HG03025 (cell line): ENCODE results near the gene ARHGAP26.

Experiments
- ATAC-seq: cut with Tn5 transposase; IDR thresholded peaks from one replicate; pipeline ENCODE4 v1.9.1; 2021; ENCODE audit warnings: mild to moderate bottlenecking, moderate library complexity; ENCODE audit not compliant: unreplicated experiment, low FRiP score

Gene ARHGAP26

GRCh38 chr5:142826741-142827492 is 56.7 kb downstream of the ARHGAP26 start:
- ATAC-seq, result no peak

GRCh38 chr5:142827934-142828576 is 57.9 kb downstream of the ARHGAP26 start:
- ATAC-seq, result no peak

DNA sequence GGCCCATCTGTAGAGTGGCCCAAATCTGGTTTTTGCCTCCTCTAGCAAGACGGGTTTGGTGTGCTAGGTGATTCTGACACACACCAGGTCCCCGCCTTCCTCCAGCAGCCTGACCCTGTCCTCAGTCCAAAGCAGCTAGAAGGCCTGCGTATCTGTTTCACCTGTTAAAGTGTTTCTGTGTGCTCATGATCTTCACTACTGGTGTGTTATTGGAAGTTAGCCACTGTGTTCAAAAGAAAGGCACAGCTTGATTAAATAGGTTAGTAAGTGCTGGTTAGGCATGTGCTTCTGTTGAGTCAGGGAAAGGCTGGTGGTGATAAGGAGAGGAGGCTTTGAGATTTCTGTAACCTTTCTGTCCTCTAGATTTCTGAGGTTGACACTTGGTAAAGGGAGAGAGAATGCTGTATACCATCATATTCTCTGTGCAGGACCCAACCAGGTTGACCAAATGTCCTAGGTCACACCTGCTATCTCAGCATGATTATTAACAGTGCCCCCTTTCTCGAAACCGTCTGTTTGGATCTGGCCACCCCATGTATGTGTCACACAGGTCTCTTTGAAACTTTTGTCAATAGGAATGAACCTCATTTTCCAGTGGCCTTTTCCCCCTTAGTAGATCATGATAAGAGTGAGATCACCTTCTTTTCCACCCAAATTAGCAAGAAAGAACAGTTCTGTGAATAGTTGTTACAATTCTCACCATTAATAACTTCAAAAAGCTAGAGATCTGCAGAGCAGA is 58.8 kb downstream of the ARHGAP26 start:
- no peak for ATAC-seq

- no peak for ATAC-seq
These were observed 59.6 kb downstream of the ARHGAP26 start for GRCh38 chr5:142829801-142830220.

DNA sequence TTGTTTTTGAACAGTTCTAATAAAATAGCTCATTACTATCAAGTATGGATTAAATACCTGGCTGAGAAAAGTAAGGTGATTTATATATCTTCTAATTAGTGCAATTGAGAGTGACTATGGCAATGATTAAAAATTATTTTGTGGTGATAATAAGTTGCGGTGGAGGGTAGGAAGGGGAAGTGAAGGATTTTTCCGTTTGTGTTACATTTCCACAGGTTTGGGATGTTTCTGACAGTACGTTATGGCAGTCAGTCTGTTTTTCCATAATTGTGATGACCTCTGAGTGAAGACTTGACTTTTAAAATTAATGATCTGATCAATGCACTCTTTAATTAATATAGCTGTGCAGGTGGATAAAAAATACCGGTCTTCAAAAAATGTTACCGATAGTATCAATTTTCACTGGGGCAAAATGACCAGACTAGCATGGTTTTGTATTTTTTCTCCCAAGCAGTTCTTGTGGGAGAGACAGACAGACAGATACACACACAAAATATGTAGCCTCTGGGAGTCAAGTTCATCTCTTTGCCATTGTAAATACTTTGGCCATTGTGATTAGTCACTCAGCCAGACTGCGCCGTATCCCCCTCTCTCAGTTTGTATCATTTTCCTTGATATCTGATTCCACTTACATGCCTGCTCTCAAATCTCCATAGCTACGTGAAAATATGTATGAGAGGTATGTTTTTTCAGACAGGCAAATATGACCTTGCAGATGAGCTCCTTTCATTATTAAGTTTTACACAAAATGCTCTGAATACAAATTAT is 60.2 kb downstream of the ARHGAP26 start:
- ATAC-seq, result no peak

DNA sequence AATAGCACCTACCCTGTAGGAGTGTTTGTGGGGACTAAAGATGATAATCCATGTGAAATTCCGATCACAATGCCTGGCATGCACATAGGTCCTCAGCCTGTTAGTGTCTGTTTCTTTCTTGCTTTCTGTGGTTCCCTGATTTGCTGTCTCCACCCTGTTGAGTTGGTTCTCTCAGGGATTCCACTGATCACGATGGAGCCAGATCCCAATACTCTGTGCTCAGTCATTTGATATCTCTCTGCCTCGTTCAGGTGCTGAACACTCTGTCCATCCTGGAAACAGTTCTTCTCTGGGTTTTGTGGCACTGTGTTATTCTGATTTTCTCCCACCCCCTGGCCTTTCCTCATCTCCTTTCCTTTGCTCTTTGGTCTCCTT is 60.8 kb downstream of the ARHGAP26 start:
- ATAC-seq, result no peak

DNA sequence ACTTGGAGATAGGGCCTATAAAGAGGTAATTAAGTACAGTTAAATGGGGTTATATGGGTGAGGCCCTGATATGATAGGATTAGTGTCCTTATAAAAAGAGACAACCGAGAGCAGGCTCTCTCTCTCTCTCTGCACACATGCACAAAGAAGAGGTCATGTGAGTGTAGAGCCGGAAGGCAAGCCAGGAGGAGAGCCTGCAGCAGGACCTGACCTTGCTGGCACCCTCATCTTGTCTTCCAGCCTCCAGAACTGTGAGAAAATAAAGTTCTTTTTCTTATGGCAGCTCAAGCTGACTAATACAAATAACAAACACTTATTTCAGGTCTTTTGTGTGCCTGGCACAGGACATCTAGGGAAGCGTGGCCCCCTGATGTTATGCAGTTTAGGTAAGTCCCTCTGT is 62.1 kb downstream of the ARHGAP26 start:
- no peak for ATAC-seq

GRCh38 chr5:142833517-142834449 is 63.6 kb downstream of the ARHGAP26 start:
- ATAC-seq, result no peak

- ATAC-seq, result no peak
These were observed 64.3 kb downstream of the ARHGAP26 start for GRCh38 chr5:142834504-142834903.

GRCh38 chr5:142835540-142835939 is 65.4 kb downstream of the ARHGAP26 start:
- no peak for ATAC-seq

GRCh38 chr5:142836048-142836447 is 65.9 kb downstream of the ARHGAP26 start:
- no peak for ATAC-seq

DNA sequence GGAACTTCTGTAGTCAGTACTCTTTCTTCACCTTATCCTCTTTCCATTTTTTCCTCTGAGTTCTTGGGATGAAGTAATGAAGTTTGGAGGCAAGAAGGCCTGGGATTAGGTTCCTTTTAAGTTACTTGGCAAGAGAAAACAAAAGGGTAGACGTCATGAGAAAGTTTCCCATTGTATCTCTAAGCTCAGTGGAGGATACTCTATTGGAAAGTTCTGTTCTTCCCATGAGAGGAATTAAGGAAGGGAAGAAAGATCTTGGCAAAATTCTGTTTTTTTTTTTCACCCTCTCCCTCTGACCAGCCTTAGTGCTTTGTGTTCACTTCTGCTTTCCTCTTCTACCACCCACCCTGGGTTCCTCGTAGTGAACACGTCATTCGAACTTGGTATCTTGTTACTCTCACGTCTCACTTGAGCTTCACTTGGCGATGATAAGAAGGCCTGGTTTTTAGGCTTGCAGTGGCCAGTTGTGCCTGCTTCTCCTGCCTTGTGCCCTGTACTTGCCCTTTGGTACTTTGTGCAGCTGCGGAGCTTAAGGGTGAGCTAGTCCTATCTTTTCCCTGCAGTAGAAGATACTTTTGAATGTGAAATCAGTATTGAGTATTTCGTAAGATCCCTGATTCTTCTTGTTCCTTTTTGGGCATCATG is 67.0 kb downstream of the ARHGAP26 start:
- no peak for ATAC-seq

- no peak for ATAC-seq
These were observed 68.7 kb downstream of the ARHGAP26 start for GRCh38 chr5:142838845-142839244.

DNA sequence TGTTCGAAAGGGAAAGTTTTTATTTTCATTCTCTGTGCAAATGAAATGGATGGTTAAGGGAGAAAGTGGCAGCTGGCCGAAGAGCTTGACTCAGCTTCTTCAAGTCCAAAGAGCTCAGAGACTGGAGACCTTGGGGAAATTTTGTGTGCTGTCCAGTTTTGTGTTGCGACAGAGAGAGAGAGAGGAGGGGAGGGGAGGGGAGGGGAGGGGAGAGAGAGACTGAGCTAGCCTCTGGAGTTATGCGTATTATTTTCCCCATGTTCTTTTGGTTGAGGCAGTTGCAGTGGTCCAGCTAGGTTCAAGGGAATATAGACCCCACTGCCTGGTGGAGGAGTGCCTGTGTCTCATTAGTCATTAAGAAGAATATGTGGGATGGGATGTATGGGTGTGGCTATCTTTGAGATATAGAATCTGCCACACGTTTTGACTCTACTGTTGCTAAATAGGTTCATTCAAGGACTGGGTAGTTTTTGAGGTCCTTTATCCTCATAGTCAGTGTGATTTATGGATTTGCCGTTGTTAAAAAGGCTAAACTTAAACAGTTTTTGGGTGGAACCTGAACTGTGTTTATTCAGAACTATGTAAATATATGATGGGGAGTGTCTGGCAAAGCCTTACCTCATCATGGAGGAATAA is 69.7 kb downstream of the ARHGAP26 start:
- no peak for ATAC-seq

DNA sequence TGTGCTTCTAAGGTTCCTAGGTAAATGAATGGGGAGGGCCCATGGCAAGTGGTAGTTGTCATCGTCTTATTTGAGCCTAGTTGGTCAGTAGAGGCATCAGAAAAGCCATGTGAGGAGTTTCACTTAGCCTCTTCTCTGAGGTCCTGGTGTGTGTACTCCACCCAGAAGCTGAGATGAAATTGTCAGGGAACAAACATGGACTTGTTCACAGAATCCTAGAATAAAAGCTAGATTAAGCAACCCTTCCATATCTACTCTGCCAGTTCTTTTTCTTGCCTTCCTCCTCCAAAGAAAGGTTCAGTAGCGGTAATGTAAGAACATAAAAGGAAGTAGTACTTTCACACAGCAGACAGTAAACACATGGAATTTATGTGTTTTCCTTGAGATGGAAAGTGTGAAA is 70.4 kb downstream of the ARHGAP26 start:
- ATAC-seq, result no peak

GRCh38 chr5:142841511-142842265 is 71.5 kb downstream of the ARHGAP26 start:
- ATAC-seq, result no peak

DNA sequence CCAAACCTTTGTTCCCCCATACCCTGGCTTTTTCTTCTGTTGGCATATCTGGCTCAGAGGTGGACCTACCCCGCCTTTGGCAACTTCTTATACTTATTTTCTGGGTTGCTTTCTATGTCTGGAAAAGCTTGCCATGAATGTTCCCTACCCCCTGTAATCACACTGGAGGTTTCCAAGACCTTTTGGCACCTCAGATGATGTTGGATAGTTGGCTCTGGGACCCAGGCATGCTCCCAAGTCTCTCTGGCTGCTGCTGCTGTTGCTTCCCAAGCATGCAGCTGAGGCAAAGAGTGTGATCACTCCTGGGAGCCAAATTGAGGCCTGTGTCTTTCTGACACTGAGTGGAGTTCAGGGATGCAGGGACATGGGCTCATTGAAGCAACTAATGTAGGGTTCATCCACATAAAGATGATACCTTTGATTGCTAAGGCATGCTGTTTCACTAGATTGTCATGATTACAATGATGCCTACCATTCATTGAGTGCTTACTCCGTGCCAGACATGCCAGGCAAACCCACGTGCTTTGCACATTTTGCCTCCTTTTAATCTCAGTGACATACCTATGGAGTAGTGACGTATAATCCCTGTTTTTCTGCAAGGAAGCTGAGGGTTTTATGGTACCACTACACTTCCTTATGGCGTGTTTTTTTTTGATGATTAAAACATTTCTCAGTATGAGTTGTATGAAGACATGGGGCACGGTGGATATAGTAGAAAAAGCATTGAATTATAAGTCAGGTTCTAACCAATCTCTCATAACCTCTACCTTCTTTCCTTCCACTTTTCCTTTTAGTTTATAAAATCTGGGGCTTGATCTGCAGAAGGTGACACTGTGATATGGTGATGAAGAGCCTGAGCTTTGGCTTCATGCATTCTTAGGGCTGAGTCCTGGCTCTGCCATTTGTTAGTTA is 73.1 kb downstream of the ARHGAP26 start:
- no peak for ATAC-seq
